ENCODE data around the gene ORAI3.
"Not testable (repeated sequence)": the region's sequence is repeated elsewhere in the genome, so short reads cannot be mapped to it uniquely, and the experiment has no call there.

- TF ChIP-seq, protein P1, sequence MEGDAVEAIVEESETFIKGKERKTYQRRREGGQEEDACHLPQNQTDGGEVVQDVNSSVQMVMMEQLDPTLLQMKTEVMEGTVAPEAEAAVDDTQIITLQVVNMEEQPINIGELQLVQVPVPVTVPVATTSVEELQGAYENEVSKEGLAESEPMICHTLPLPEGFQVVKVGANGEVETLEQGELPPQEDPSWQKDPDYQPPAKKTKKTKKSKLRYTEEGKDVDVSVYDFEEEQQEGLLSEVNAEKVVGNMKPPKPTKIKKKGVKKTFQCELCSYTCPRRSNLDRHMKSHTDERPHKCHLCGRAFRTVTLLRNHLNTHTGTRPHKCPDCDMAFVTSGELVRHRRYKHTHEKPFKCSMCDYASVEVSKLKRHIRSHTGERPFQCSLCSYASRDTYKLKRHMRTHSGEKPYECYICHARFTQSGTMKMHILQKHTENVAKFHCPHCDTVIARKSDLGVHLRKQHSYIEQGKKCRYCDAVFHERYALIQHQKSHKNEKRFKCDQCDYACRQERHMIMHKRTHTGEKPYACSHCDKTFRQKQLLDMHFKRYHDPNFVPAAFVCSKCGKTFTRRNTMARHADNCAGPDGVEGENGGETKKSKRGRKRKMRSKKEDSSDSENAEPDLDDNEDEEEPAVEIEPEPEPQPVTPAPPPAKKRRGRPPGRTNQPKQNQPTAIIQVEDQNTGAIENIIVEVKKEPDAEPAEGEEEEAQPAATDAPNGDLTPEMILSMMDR (IDR thresholded peaks at IDR 0.05 in 4 of 5, conservative IDR thresholded peaks at IDR 0.05 in 1 of 5) = not testable (repeated sequence)
- TF ChIP-seq POLR2A (IDR thresholded peaks at IDR 0.05) = not testable (repeated sequence)
Observed at GRCh38 chr16:30939571-30939970, 9.3 kb upstream of the ORAI3 start.

Measured in gastrocnemius medialis (tissue), 4 donors.